Karpas-422 (cell line): ENCODE measurements around the gene DSCAML1. TPM values are rescaled to one million over a fixed set of nuclear protein-coding genes. Genes with fewer than 3 reads are reported as not detected.

Source experiments
- DNase-seq: peaks from one replicate; pipeline ENCODE4 v3.0.0-alpha.2; 2015
- H2AFZ ChIP-seq: fragments of 200-600 bp; sonication (generic); 2 replicates; pipeline ENCODE4 v1.6.1; 2014; ENCODE audit warnings: antibody characterized with exemption, low read length, mixed read lengths
- H3K27ac ChIP-seq: fragments of 200-600 bp; sonication (generic); 2 replicates; pipeline ENCODE4 v1.5.1; 2014; ENCODE audit warnings: mild to moderate bottlenecking, low read length, moderate library complexity
- H3K27me3 ChIP-seq: fragments of 200-600 bp; sonication (generic); 2 replicates; pipeline ENCODE4 v1.6.1; 2014; ENCODE audit warnings: low read length, mixed read lengths
- H3K36me3 ChIP-seq: fragments of 200-600 bp; sonication (generic); 2 replicates; pipeline ENCODE4 v1.6.1; 2014; ENCODE audit warnings: low read length, mixed read lengths; ENCODE audit not compliant: insufficient read depth
- H3K4me1 ChIP-seq: fragments of 200-600 bp; sonication (generic); 2 replicates; pipeline ENCODE4 v1.6.1; 2014; ENCODE audit warnings: mild to moderate bottlenecking, low read length, mixed read lengths
- H3K4me2 ChIP-seq: fragments of 200-600 bp; sonication (generic); 2 replicates; pipeline ENCODE4 v1.6.1; 2014; ENCODE audit warnings: low read length, low read depth, mild to moderate bottlenecking; ENCODE audit not compliant: poor library complexity, severe bottlenecking
- H3K4me3 ChIP-seq: fragments of 200-600 bp; sonication (generic); 2 replicates; pipeline ENCODE4 v1.5.1; 2014; ENCODE audit warnings: mild to moderate bottlenecking, antibody characterized with exemption, low read length, mixed read lengths
- H3K79me2 ChIP-seq: fragments of 200-600 bp; sonication (generic); 2 replicates; pipeline ENCODE4 v1.6.1; 2014; ENCODE audit warnings: mild to moderate bottlenecking, low read length, mixed read lengths
- H3K9ac ChIP-seq: fragments of 200-600 bp; sonication (generic); 2 replicates; pipeline ENCODE4 v1.6.0; 2014; ENCODE audit warnings: low read length
- H3K9me2 ChIP-seq: fragments of 200-600 bp; sonication (generic), shearing (Covaris generic); replicated peaks from 2 replicates; pipeline ENCODE4 v1.6.0; 2014; ENCODE audit warnings: mild to moderate bottlenecking, low read length, moderate library complexity; ENCODE audit not compliant: insufficient read depth
- H3K9me3 ChIP-seq: fragments of 300-700, 200-600 bp; sonication (generic); 2 replicates; pipeline ENCODE4 v1.6.1; 2014; ENCODE audit warnings: low read length, mixed read lengths
- H4K20me1 ChIP-seq: fragments of 200-600 bp; sonication (generic); 2 replicates; pipeline ENCODE4 v1.6.1; 2014; ENCODE audit warnings: mild to moderate bottlenecking, antibody characterized with exemption, low read length, low read depth; ENCODE audit not compliant: insufficient read depth
- total RNA-seq: library from RNA; depleted of rRNA; stranded (reverse); fragments of >200 nt; shearing (Covaris generic); gene quantifications from 2 replicates; pipeline ENCODE4 v1.2.3, GENCODE V29; 2014; ENCODE audit warnings: low replicate concordance

DSCAML1 gene
- total RNA-seq, 1 experiment from 2014 or later, result not detected

GRCh38 chr11:117759305-117759704 lies 37.7 kb downstream of the DSCAML1 start:
- Histone ChIP-seq H3K9me2 (no peaks in the 10 kb centered on the region), H3K9me3 (no peaks in the 10 kb centered on the region), H3K9ac (no peak overlapping the region), H3K4me1 (no peaks in the 10 kb centered on the region), H3K4me3 (no peak overlapping the region), H2AFZ (no peak overlapping the region), H4K20me1 (no peaks in the 10 kb centered on the region), H3K79me2 (no peaks in the 10 kb centered on the region), H3K4me2 (no peak overlapping the region), H3K27ac (no peak overlapping the region), H3K27me3 (no peaks in the 10 kb centered on the region), H3K36me3 (no peaks in the 10 kb centered on the region)
- DNase-seq, result no peak

- no peaks in the 10 kb centered on the region for H3K79me2 ChIP-seq
- H2AFZ ChIP-seq, result no peak overlapping the region
- H3K9ac ChIP-seq, result no peak overlapping the region
- H3K4me1 ChIP-seq, result no peaks in the 10 kb centered on the region
- no peaks in the 10 kb centered on the region for H3K9me3 ChIP-seq
- no peak overlapping the region for H3K27ac ChIP-seq
- DNase-seq, result no peak
- H3K36me3 ChIP-seq, result no peaks in the 10 kb centered on the region
- H3K9me2 ChIP-seq, result no peaks in the 10 kb centered on the region
- H3K4me2 ChIP-seq, result no peak overlapping the region
- no peak overlapping the region for H3K4me3 ChIP-seq
- no peaks in the 10 kb centered on the region for H4K20me1 ChIP-seq
- H3K27me3 ChIP-seq, result no peaks in the 10 kb centered on the region
Measured at GRCh38 chr11:117754030-117754429, 43.0 kb downstream of the DSCAML1 start.

DNA sequence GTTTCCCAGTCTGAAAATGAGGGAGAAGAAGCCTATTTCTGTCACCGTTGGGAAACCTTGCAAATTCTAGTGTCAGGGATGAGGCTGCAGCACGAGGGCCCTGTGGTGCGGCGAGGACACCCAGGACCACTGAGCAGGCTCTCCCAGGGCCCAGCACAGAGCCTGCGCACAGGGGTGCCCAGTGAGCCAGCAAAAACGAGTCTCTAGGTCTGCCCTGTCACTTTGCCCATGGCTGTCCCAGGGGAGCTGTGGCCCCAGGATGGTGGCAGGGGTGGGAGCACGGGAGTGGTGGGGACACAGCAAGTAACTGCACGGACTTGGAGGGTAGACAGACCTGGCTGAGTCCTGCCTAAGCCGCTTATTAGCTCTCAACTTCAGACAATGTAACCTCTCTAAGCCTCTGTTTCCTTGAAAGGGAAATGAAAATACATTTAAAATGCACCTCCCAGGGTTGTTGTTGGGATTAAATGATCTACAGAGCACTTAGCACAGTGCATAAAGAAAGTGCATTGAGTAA lies 44.2 kb downstream of the DSCAML1 start:
- Histone ChIP-seq H3K4me2 (no peak overlapping the region), H3K9ac (no peak overlapping the region), H3K27me3 (no peaks in the 10 kb centered on the region), H2AFZ (no peak overlapping the region), H3K4me3 (no peak overlapping the region), H3K9me3 (no peaks in the 10 kb centered on the region), H3K36me3 (no peaks in the 10 kb centered on the region), H3K4me1 (no peaks in the 10 kb centered on the region), H3K9me2 (no peaks in the 10 kb centered on the region), H3K79me2 (no peaks in the 10 kb centered on the region), H3K27ac (no peak overlapping the region), H4K20me1 (no peaks in the 10 kb centered on the region)
- DNase-seq, result no peak

- no peaks in the 10 kb centered on the region for H3K9me3 ChIP-seq
Measured at GRCh38 chr11:117752071-117752470, 44.9 kb downstream of the DSCAML1 start.

DNA sequence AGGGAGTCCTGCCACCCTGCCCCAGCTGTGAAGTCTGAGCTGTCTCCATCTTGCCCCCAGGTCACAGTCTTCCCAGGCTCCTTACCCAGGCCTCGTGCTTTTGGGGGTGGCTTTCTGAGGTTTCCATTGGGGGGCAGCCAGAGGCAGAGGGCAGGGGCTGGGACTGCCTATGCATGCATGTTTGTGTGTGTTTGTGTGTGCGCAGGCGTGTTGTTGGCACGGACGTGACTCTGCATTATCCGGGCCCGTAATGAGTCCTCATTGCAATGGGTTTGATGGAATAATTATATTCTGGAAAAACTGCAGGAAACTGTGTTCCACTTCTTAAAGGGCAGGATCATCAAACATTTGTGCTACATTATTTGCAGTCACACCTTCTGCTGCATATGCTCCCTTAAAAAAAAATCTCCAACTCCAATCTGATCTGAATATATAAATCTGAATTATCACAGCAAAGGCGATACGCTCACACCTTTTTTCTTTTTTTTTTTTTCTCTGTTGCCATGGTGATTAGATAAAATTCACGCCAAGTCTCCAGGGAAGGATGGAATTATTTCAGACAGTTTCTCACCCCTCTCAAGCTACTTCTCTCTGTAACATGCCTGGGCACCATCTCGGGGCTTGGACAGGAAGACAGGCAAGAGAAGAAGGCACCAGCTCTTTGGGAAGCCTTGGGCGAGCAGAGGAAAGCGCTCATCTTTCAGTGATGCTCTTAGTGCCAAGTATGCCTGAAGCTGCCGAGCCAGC lies 45.9 kb downstream of the DSCAML1 start:
- H3K9ac ChIP-seq, result no peak overlapping the region

More at GRCh38 chr11:117752071-117752470, 44.9 kb downstream of the DSCAML1 start:
- H2AFZ ChIP-seq, result no peak overlapping the region
- no peaks in the 10 kb centered on the region for H3K27me3 ChIP-seq
- H3K36me3 ChIP-seq, result no peaks in the 10 kb centered on the region
- H3K9me2 ChIP-seq, result no peaks in the 10 kb centered on the region
- no peaks in the 10 kb centered on the region for H3K4me1 ChIP-seq
- H3K27ac ChIP-seq, result no peak overlapping the region
- H3K79me2 ChIP-seq, result no peaks in the 10 kb centered on the region
- H4K20me1 ChIP-seq, result no peaks in the 10 kb centered on the region
- no peak for DNase-seq
- H3K4me3 ChIP-seq, result no peak overlapping the region
- no peak overlapping the region for H3K9ac ChIP-seq
- H3K4me2 ChIP-seq, result no peak overlapping the region

DNA sequence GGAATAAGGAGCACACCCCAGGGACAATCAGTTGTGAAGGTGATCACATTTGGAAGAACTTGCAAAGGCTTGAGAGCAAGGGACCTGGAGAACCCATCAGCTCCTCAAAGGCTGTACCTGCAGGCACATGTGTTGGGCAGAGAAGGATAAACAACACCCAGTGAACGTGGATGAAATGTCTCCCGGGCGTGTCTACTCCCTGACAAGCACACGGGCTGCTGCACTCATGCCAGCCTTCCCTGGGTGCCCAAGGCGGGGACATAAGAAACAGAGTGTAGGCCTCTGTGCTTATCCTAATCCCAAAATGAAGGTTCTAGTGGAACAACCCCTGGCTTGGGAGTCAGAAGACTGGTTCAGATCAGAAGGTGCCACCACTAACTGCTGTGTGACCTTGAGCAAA lies 46.7 kb downstream of the DSCAML1 start:
- no peak overlapping the region for H3K27ac ChIP-seq
- H2AFZ ChIP-seq, result no peak overlapping the region
- H3K79me2 ChIP-seq, result no peaks in the 10 kb centered on the region
- no peaks in the 10 kb centered on the region for H4K20me1 ChIP-seq
- no peak overlapping the region for H3K4me2 ChIP-seq
- no peaks in the 10 kb centered on the region for H3K36me3 ChIP-seq
- H3K9me3 ChIP-seq, result no peaks in the 10 kb centered on the region
- H3K27me3 ChIP-seq, result no peaks in the 10 kb centered on the region
- H3K9me2 ChIP-seq, result no peaks in the 10 kb centered on the region
- no peak overlapping the region for H3K4me3 ChIP-seq
- DNase-seq, result no peak
- no peaks in the 10 kb centered on the region for H3K4me1 ChIP-seq
- no peak overlapping the region for H3K9ac ChIP-seq

More for the DNA sequence above, 45.9 kb downstream of the DSCAML1 start:
- Histone ChIP-seq H3K4me3 (no peak overlapping the region), H3K4me1 (no peaks in the 10 kb centered on the region), H3K36me3 (no peaks in the 10 kb centered on the region), H3K79me2 (no peaks in the 10 kb centered on the region), H2AFZ (no peak overlapping the region), H3K9me2 (no peaks in the 10 kb centered on the region), H4K20me1 (no peaks in the 10 kb centered on the region), H3K9me3 (no peaks in the 10 kb centered on the region), H3K4me2 (no peak overlapping the region), H3K27ac (no peak overlapping the region), H3K27me3 (no peaks in the 10 kb centered on the region)
- DNase-seq, result no peak

DNA sequence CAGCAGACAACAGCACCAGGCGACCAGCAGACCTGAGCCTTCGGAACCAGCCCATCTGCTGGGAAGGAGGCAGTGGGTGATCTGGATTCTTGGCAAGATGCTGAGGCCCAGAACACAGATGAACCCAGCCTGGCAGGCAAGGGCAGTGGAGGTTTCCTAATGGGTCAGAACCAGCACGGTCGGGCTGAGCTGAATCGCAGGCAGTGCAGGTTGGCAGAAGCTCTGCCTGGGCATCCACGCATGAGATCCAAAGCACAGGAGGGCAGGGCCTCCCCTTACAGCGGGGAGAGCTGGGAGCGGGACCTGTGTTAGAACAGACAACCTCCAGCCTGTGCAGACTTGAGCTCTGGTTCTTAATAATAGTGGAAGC lies 47.5 kb downstream of the DSCAML1 start:
- Histone ChIP-seq H3K4me3 (no peak overlapping the region), H4K20me1 (no peaks in the 10 kb centered on the region), H3K36me3 (no peaks in the 10 kb centered on the region), H3K9me2 (no peaks in the 10 kb centered on the region), H2AFZ (no peak overlapping the region), H3K27ac (no peak overlapping the region), H3K27me3 (no peaks in the 10 kb centered on the region), H3K9me3 (no peaks in the 10 kb centered on the region), H3K9ac (no peak overlapping the region), H3K4me1 (no peaks in the 10 kb centered on the region), H3K79me2 (no peaks in the 10 kb centered on the region), H3K4me2 (no peak overlapping the region)
- DNase-seq, result no peak

DNA sequence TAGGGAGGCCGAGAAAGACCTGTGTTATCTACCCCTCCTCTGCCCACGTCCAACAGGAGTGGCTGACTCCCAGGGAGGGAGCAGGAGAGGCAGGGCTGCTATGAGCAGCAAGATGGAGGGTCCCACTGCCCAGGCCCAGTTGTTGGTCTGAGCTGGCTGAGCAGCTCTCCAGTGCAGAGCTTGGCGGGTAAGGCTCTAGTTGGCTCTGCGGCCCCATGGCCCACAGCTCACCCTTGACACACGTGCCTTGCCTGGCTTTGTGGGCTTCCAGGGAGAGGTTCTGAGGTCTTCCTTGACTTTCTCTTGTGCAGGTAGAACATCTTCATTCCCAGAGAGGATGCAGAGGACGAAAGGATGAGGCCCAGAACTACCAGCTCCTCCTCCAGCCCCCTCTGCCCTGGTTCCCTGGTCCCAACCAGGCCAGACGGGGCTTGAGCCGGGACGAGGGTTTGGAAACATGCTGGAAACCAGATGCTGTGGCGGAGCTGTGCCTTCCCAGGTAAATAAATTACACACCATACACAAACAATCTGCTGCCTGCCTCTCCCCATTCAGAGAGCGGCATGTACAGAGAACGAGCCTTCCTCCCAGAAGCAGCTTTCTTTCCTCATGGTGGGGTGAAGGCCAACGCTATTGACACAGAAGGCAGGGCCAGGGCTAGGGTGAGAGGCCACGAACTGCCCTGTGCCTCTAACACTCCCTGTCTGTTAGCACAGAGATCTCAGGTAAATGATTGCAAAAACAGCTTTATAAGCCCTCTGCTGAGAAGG lies 48.1 kb downstream of the DSCAML1 start:
- no peaks in the 10 kb centered on the region for H3K4me1 ChIP-seq
- no peak overlapping the region for H2AFZ ChIP-seq
- H4K20me1 ChIP-seq, result no peaks in the 10 kb centered on the region
- no peaks in the 10 kb centered on the region for H3K27me3 ChIP-seq
- H3K9me3 ChIP-seq, result no peaks in the 10 kb centered on the region
- H3K9me2 ChIP-seq, result no peaks in the 10 kb centered on the region
- no peak overlapping the region for H3K4me2 ChIP-seq
- no peaks in the 10 kb centered on the region for H3K36me3 ChIP-seq
- no peak overlapping the region for H3K9ac ChIP-seq
- no peak overlapping the region for H3K27ac ChIP-seq
- DNase-seq, result no peak
- H3K79me2 ChIP-seq, result no peaks in the 10 kb centered on the region
- H3K4me3 ChIP-seq, result no peak overlapping the region
